GM12878 (cell line): ENCODE results near the gene TCP11L2. TPM values are rescaled to one million over a fixed set of nuclear protein-coding genes. Genes with fewer than 3 reads are reported as not detected.

ENCODE experiments used
- ATAC-seq: fragments of 200-7000 bp; cut with Tn5 transposase; 3 replicates; pipeline ENCODE4 v1.9.1; 2020; ENCODE audit warnings: mild to moderate bottlenecking, moderate library complexity
- BruUV-seq: library from RNA; stranded (reverse); fragments of 400-500 nt; replicated peaks from 2 replicates; lab custom pipeline; 2021; lab: Mats Ljungman, UMichigan
- CTCF ChIA-PET: fragments of 300-600 bp; sonication (Branson Sonifier 250); formaldehyde crosslinking; extraction: SDS; loops from one replicate; lab custom pipeline; 2021; ENCODE audit warnings: inconsistent platforms; lab: Yijun Ruan, JAX
- POLR2A ChIA-PET: fragments of 350-600 bp; formaldehyde crosslinking; extraction: SDS; loops from one replicate; lab custom pipeline; 2021; ENCODE audit warnings: inconsistent platforms; lab: Charles Lee
- RAD21 ChIA-PET: fragments of 300-600 bp; sonication (Branson Sonifier 250); formaldehyde crosslinking; loops from one replicate; lab custom pipeline; 2023; ENCODE audit warnings: antibody characterized with exemption; ENCODE audit not compliant: unreplicated experiment; lab: Charles Lee
- SMC1A ChIA-PET: fragments of 300-600 bp; sonication (Branson Sonifier 250); formaldehyde crosslinking; loops from one replicate; lab custom pipeline; 2023; ENCODE audit not compliant: unreplicated experiment, uncharacterized antibody; lab: Charles Lee
- DNase-seq: peaks from one replicate; pipeline ENCODE4 v3.0.0-alpha.2; 2011; ENCODE audit warnings: low read depth, low spot score
- FAIRE-seq: peaks from 3 replicates; lab custom pipeline; 2011; peaks lifted over from hg19 to GRCh38; lab: Jason Lieb, UNC
- H2AFZ ChIP-seq: 2 replicates; pipeline ENCODE4 v1.6.0; 2011; ENCODE audit warnings: low read depth, low read length, control low read depth; ENCODE audit not compliant: control insufficient read depth
- H3K27ac ChIP-seq: 2 replicates; pipeline ENCODE4 v1.5.1; 2011; ENCODE audit warnings: control low read depth; ENCODE audit not compliant: control insufficient read depth, insufficient read depth
- H3K27me3 ChIP-seq, 2 experiments: replicated peaks in 1 of 2; 2 replicates each; pipeline versions ENCODE4 v1.6.0 to v1.6.1; 2011; ENCODE audit warnings: low read length in 1 of 2; ENCODE audit not compliant: control insufficient read depth in 2 of 2, insufficient read depth in 2 of 2
- H3K36me3 ChIP-seq, 2 experiments: 2 replicates each; pipeline ENCODE4 v1.5.1; 2011; ENCODE audit warnings: low read length in 1 of 2; ENCODE audit not compliant: control insufficient read depth in 2 of 2, insufficient read depth in 2 of 2
- H3K4me1 ChIP-seq: 2 replicates; pipeline ENCODE4 v1.6.1; 2011; ENCODE audit warnings: mild to moderate bottlenecking, low read length, moderate library complexity, mixed read lengths; ENCODE audit not compliant: control insufficient read depth, insufficient read depth
- H3K4me2 ChIP-seq: 2 replicates; pipeline ENCODE4 v1.6.0; 2011; ENCODE audit warnings: control low read depth; ENCODE audit not compliant: control insufficient read depth, insufficient read depth
- H3K4me3 ChIP-seq: fragments of 200-600 bp; sonication (generic); 2 replicates; pipeline ENCODE4 v1.5.1; 2016
- H3K79me2 ChIP-seq: 2 replicates; pipeline ENCODE4 v1.6.0; 2011; ENCODE audit warnings: low read length; ENCODE audit not compliant: control insufficient read depth, insufficient read depth
- H3K9ac ChIP-seq: 2 replicates; pipeline ENCODE4 v1.8.0; 2011; ENCODE audit warnings: low read length, control low read depth, mixed read lengths; ENCODE audit not compliant: control insufficient read depth, insufficient read depth
- H3K9me3 ChIP-seq: replicated peaks from 3 replicates; pipeline ENCODE4 v1.5.1; 2011; ENCODE audit warnings: mild to moderate bottlenecking, low read length; ENCODE audit not compliant: control insufficient read depth, insufficient read depth
- H4K20me1 ChIP-seq: 2 replicates; pipeline ENCODE4 v1.6.0; 2011; ENCODE audit not compliant: control insufficient read depth, insufficient read depth
- ATF7 ChIP-seq: fragments of 450-650 bp; IDR thresholded peaks from 2 replicates; pipeline ENCODE4 v1.6.1; 2016; ENCODE audit warnings: low read depth, mild to moderate bottlenecking
- CBX3 ChIP-seq: fragments of 200-600 bp; sonication (generic); IDR thresholded peaks from 2 replicates; pipeline ENCODE4 v1.6.1; 2016; ENCODE audit warnings: low read depth, borderline replicate concordance
- JUNB ChIP-seq: IDR thresholded peaks from 2 replicates; pipeline ENCODE4 v1.6.1; 2016; ENCODE audit warnings: antibody characterized with exemption, mild to moderate bottlenecking
- KLF5 ChIP-seq: fragments of 450-650 bp; IDR thresholded peaks from 2 replicates; pipeline ENCODE4 v1.6.1; 2014; ENCODE audit warnings: mild to moderate bottlenecking; ENCODE audit not compliant: partially characterized antibody
- MEF2A ChIP-seq: IDR thresholded peaks from 2 replicates; pipeline ENCODE4 v1.6.1; 2011; ENCODE audit warnings: low read depth, mild to moderate bottlenecking, low read length, moderate library complexity; ENCODE audit not compliant: insufficient read depth
- MTA3 ChIP-seq: IDR thresholded peaks from 2 replicates; pipeline ENCODE4 v1.6.1; 2012; ENCODE audit warnings: low read length, inconsistent platforms, borderline replicate concordance
- NBN ChIP-seq: fragments of 450-650 bp; IDR thresholded peaks from 2 replicates; pipeline ENCODE4 v1.6.1; 2016
- NKRF ChIP-seq: fragments of 450-650 bp; conservative IDR thresholded peaks from 2 replicates; pipeline ENCODE4 v1.6.1; 2017; ENCODE audit warnings: mild to moderate bottlenecking, moderate library complexity
- TARDBP ChIP-seq: IDR thresholded peaks from 2 replicates; pipeline ENCODE4 v1.6.1; 2016; ENCODE audit warnings: borderline replicate concordance
- ZBTB4 ChIP-seq: fragments of 450-650 bp; formaldehyde crosslinking; IDR thresholded peaks from 2 replicates; pipeline ENCODE4 v1.4.0; 2022; ENCODE audit warnings: mild to moderate bottlenecking, moderate library complexity
- ZNF274 ChIP-seq: IDR thresholded peaks from one replicate; pipeline ENCODE4 v1.8.0; 2011; ENCODE audit not compliant: insufficient read length, insufficient read depth
- WGBS: methylation state at CpG from one replicate; pipeline ENCODE4 v1.1.6; 2016; ENCODE audit warnings: low lambda C conversion rate; ENCODE audit not compliant: insufficient replicate concordance, insufficient coverage; ENCODE audit errors: missing lambda C conversion rate; 5-methylcytosine and 5-hydroxymethylcytosine counted together
- in situ Hi-C: fragments of 300-500 bp; cut with MboI; formaldehyde crosslinking; loops from 9 replicates; pipeline ENCODE4 v1.14.3; 2018; ENCODE audit warnings: mixed read lengths
- intact Hi-C: fragments of 100-400 bp; cut with micrococcal nuclease; formaldehyde crosslinking; loops from one replicate; pipeline ENCODE4 v1.14.2; 2022; ENCODE audit not compliant: unreplicated experiment
- polyA plus RNA-seq, 11 experiments: library from polyadenylated mRNA; depleted of rRNA in 4 of 11; unstranded in 6 of 11; stranded (reverse) in 5 of 11; fragments of >200 nt; fragmentation: Nextera tagmentation in 4 of 11; fragmentation: Illumina TruSeq in 1 of 11; extraction: Ambion mirVana in 4 of 11; extraction: Trizol in 1 of 11; gene quantifications; 1 replicate in 1 of 11; 2 replicates in 10 of 11; pipeline versions ENCODE4 v1.2.1 to v1.2.3, GENCODE V29; 2011 to 2016; ENCODE audit warnings: inconsistent platforms in 2 of 11, missing spikeins in 2 of 11, low read depth in 1 of 11
- total RNA-seq, 4 experiments: library from RNA; depleted of rRNA in 3 of 4; stranded (reverse); fragments of >200 nt in 3 of 4; fragmentation: Illumina TruSeq in 1 of 4; extraction: Trizol in 1 of 4; gene quantifications; 2 replicates each; pipeline versions ENCODE4 v1.2.1 to v1.2.3, GENCODE V29; 2013 to 2021

TCP11L2 gene
- total and polyA plus RNA-seq, 10 of the 15 experiments (the other 5 are each of a cell fraction or from before 2014, with no cell fraction given): 0.18 to 5.0 (median 0.90) TPM

DNA sequence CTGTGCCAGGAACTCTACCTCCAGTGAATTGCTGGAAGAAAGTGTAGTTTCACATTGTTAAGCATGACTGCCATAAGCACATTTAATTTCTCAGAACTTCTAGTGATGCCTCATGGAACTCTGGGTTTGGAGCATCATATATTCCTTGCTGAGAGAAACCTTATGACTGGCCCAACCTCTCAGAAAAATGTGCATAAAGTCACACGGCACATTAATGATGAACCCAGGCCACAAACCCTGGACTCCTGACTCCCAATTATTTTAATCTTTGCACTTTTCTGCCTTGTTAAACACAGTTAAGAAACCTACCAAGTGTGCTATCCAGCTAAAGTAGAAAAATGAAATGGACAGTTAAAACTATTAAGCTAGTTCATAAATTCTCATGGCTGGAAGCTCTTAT lies 5.6 kb downstream of the TCP11L2 start:
- no peak overlapping the region for H3K4me3 ChIP-seq
- H3K27ac ChIP-seq: no peak overlapping the region

More for the DNA sequence above, 5.6 kb downstream of the TCP11L2 start:
- H3K36me3 ChIP-seq: no peaks in the 10 kb centered on the region
- H3K9ac ChIP-seq: no peak overlapping the region
- no peak for ATAC-seq
- no TSS peak for BruUV-seq
- no peak overlapping the region for H2AFZ ChIP-seq
- 100% methylated on average over 1 of the region's 1 CpG for WGBS
- H3K9me3 ChIP-seq: no peaks in the 10 kb centered on the region
- no peak for FAIRE-seq
- intact Hi-C loops: no loop called here
- in situ Hi-C loops: no loop called here
- RAD21 ChIA-PET: no interaction called here
- no peak overlapping the region for H3K4me2 ChIP-seq
- POLR2A ChIA-PET: no interaction called here
- CTCF ChIA-PET: interaction anchor here (0.7 kb wide), 1 partner anchor 922 kb away, joined by 3 read pairs; no protein-coding TSS in a partner anchor
- TF ChIP-seq ATF7 (no peak), ZBTB4 (no peak), ZNF274 (no peak), KLF5 (no peak), MTA3 (no peak), MEF2A (no peak), JUNB (no peak), NKRF (no peak), TARDBP (no peak), CBX3 (no peak), NBN (no peak)
- TF ChIP-seq, all 136 proteins: peak for 0
- no peak for DNase-seq
- SMC1A ChIA-PET: interaction anchor here (1.0 to 1.7 kb wide), 2 partner anchors 10 to 81 kb away, joined by 5 read pairs; no protein-coding TSS in a partner anchor
- Histone ChIP-seq H4K20me1 (no peaks in the 10 kb centered on the region), H3K79me2 (no peaks in the 10 kb centered on the region), H3K27me3 (no peaks in the 10 kb centered on the region), H3K4me1 (peaks cover 6% of the 10 kb centered on the region; the same call in 1 of the 2 replicates)
